Upper lobe of left lung (tissue), 4 donors: ENCODE data around the gene EEF2K.
"Not testable (repeated sequence)": the region's sequence is repeated elsewhere in the genome, so short reads cannot be mapped to it uniquely, and the experiment has no call there.

Source experiments
- EP300 ChIP-seq, 4 donors: sonication (generic); formaldehyde crosslinking; IDR thresholded peaks; one replicate each; pipeline ENCODE4 v1.5.1; 2017; ENCODE audit warnings: antibody characterized with exemption in 4 of 4, control low read depth in 2 of 4
- POLR2A ChIP-seq, 4 donors: fragments of 450-650 bp; IDR thresholded peaks; one replicate each; pipeline ENCODE4 v1.5.1; 2016 to 2017; ENCODE audit warnings: antibody characterized with exemption in 4 of 4, mild to moderate bottlenecking in 2 of 4
- POLR2AphosphoS5 ChIP-seq, 2 donors: sonication (generic); formaldehyde crosslinking; IDR thresholded peaks; one replicate each; pipeline ENCODE4 v1.5.1; 2017; ENCODE audit warnings: antibody characterized with exemption in 2 of 2
- TF ChIP-seq, protein P1 (sequence below), 6 experiments: fragments of 450-650 bp in 4 of 6; fragments of 200-600 bp in 2 of 6; sonication (generic) in 2 of 6; IDR thresholded peaks; one replicate each; pipeline ENCODE4 v1.5.1; 2016 to 2019; ENCODE audit warnings: antibody characterized with exemption in 6 of 6

DNA sequence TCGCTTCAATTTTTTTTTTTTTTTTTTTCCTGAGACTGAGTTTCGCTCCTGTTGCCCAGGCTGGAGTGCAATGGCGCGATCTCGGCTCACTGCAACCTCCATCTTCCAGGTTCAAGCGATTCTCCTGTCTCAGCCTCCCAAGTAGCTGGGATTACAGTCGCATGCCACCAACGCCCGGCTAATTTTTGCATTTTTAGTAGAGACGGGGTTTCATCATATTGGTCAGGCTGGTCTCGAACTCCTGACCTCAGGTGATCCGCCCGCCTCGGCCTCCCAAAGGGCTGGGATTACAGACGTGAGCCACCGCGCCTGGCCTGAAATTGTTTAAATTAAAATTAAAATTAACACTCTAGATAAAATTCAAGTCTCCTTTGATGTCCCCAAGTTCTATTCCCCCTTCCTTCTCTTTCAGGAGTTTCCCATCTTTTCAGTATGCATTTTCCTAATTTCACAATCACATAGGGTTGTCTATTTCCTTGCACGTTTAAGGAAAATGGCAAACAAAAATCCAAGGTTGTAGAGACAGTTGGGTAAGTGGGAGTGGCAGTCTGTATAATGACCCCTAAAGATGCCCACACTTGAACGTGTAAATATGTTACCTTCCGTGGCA lies 9.4 kb upstream of the EEF2K start:
- TF ChIP-seq, protein P1, sequence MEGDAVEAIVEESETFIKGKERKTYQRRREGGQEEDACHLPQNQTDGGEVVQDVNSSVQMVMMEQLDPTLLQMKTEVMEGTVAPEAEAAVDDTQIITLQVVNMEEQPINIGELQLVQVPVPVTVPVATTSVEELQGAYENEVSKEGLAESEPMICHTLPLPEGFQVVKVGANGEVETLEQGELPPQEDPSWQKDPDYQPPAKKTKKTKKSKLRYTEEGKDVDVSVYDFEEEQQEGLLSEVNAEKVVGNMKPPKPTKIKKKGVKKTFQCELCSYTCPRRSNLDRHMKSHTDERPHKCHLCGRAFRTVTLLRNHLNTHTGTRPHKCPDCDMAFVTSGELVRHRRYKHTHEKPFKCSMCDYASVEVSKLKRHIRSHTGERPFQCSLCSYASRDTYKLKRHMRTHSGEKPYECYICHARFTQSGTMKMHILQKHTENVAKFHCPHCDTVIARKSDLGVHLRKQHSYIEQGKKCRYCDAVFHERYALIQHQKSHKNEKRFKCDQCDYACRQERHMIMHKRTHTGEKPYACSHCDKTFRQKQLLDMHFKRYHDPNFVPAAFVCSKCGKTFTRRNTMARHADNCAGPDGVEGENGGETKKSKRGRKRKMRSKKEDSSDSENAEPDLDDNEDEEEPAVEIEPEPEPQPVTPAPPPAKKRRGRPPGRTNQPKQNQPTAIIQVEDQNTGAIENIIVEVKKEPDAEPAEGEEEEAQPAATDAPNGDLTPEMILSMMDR (IDR thresholded peaks at IDR 0.05): not testable (repeated sequence)
- TF ChIP-seq EP300, POLR2A, POLR2AphosphoS5 (IDR thresholded peaks at IDR 0.05): not testable (repeated sequence)
